Putamen (tissue), 1 donor: ENCODE measurements around the gene AASS.

Experiments used
- DNase-seq: peaks from one replicate; pipeline ENCODE4 v3.0.0-alpha.2; 2016; ENCODE audit warnings: low spot score

AASS gene

GRCh38 chr7:122038904-122039303 is 105.1 kb downstream of the AASS start:
- DNase-seq: no peak

GRCh38 chr7:122038134-122038533 is 105.9 kb downstream of the AASS start:
- no peak for DNase-seq

- no peak for DNase-seq
Measured at GRCh38 chr7:122035876-122036275, 108.2 kb downstream of the AASS start.

GRCh38 chr7:122033641-122034040 is 110.4 kb downstream of the AASS start:
- DNase-seq: no peak

GRCh38 chr7:122027058-122027457 is 117.0 kb downstream of the AASS start:
- DNase-seq: no peak
